ENCODE measurements around the gene C1R.

DNA sequence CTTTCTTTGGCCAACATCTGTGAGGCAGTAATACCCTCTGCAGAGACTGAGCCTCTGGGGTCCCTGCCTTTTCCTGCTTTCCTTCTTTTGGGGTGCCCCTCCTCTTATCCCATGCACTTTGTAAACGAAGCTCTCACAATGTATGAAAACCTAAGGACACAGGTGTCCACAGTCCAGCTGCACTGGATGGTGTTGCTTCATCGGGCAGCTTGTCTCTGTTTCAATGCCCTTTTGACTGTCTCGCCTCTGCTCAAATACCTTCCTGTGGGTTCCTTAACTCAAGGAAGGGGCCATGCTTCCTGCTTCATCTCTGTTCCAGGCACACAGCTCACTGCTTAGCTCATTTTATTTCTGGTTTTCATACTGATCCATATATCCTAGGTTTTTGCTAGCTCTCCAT is 10.3 kb upstream of the C1R start:
- TF ChIP-seq CTCF (IDR thresholded peaks at IDR 0.05; ENCODE audit: low read depth, low read length): no peak
- TF ChIP-seq, protein P1, sequence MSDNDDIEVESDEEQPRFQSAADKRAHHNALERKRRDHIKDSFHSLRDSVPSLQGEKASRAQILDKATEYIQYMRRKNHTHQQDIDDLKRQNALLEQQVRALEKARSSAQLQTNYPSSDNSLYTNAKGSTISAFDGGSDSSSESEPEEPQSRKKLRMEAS (IDR thresholded peaks at IDR 0.05; ENCODE audit: low read depth, low read length): no peak

Data from NB4 (cell line).